A172 (cell line): Measurements from ENCODE around the gene ADI1. TPM values are rescaled to one million over a fixed set of nuclear protein-coding genes. Genes with fewer than 3 reads are reported as not detected.
"Not testable (repeated sequence)": the region's sequence is repeated elsewhere in the genome, so short reads cannot be mapped to it uniquely, and the experiment has no call there.

ENCODE experiments used
- DNase-seq: peaks from one replicate; pipeline ENCODE4 v3.0.0-alpha.2; 2015; ENCODE audit warnings: low spot score
- total RNA-seq: library from RNA; depleted of rRNA; stranded (reverse); fragments of >200 nt; shearing (Covaris generic); gene quantifications from 2 replicates; pipeline ENCODE4 v1.2.3, GENCODE V29; 2014

Gene ADI1
- total RNA-seq, 1 experiment from 2014 or later, result 102 TPM

DNA sequence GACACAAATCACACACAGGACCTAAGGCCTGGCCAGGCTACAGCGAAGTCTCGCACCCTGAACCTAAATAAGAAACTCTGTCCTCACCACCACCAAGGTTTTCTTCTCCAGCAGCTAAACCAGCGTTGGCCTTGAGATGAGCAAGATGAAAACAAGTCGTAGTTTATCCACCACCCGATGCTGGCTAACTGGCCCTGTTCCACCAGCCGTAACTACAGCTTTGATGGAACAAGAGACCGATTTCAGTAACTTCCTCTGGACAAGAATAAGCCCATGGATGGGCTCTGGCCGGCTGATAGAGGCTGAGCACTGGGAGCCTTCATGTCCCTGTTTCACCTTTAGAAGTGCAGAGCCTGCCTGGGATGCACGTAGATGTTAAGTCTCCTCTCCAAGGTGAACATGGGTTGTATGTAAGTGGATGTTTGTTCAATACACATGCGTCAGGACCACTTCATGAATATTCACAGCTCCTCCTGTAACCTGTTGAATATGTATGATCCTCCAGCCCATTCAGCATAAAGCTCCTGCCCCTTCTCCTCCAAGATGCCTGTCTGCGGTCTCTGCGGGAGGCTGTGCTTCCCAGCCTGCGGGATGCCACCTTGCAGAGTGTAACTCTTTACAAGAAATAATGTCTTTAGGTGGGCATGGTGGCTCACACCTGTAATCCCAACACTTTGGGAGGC is 24.2 kb downstream of the ADI1 start:
- no peak for DNase-seq

DNA sequence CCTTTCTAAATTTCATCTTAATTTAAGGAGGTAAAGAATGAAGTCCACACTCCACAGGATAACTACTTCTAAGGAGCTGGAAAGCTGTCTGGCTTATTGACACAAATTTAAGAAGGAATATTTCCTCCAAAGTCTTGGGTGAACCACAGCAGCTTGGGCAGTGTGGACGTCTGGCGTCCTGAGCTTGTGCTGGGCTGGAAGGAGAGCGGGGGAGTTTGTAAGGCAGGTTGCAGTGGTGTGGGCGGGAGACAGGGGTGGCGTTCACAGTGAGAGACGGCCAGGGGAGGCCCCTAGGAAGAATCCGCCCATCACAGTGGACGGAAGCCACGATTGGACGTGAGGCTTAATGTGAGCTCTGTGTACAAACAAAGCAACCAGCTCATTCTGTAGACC is 25.7 kb downstream of the ADI1 start:
- no peak for DNase-seq

DNA sequence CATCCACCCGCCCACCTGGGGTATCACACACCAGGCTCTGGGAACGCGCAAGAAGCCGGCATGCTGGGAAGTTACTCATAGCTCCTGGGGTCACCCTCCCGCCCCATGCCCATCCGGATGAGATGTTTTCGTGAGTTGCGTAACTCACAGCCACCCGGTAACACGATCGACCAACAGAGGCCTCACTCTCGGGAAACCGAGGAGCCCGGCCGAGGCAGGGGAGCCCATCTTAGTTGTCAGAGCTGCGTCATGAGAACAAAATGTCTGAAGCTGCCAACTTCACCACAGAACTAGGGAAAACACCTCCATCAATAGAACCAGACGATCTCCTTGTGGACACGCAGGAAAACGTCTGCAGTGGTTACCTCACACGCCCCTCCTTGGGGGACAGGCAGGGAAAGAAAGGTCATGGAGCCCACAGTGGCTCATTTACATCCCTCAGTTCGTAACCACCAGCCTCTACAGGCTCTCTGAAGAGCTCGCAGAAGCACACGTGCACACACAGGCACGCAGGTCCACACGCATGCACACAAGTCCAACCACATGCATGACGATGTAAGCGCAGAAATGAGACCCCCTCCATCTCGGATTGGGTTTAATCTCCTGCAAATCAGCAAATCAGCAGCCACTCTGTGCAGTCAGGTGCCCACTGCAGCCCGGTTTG is 26.2 kb downstream of the ADI1 start:
- DNase-seq, result no peak

DNA sequence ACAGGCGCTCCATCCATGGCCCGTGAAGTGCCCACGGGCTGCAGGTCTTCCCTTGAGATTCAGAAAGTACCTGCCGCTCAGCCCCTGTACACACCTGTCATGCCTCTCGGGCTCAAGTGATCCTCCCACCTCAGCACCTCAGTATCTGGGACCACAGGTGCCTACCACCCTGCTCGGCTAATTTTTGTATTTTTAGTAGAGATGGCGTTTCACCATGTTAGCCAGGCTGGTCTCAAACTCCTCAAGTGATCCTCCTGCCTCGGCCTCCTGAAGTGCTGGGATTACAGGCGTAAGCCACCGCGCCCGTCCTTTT is 26.9 kb downstream of the ADI1 start:
- not testable (repeated sequence) for DNase-seq

DNA sequence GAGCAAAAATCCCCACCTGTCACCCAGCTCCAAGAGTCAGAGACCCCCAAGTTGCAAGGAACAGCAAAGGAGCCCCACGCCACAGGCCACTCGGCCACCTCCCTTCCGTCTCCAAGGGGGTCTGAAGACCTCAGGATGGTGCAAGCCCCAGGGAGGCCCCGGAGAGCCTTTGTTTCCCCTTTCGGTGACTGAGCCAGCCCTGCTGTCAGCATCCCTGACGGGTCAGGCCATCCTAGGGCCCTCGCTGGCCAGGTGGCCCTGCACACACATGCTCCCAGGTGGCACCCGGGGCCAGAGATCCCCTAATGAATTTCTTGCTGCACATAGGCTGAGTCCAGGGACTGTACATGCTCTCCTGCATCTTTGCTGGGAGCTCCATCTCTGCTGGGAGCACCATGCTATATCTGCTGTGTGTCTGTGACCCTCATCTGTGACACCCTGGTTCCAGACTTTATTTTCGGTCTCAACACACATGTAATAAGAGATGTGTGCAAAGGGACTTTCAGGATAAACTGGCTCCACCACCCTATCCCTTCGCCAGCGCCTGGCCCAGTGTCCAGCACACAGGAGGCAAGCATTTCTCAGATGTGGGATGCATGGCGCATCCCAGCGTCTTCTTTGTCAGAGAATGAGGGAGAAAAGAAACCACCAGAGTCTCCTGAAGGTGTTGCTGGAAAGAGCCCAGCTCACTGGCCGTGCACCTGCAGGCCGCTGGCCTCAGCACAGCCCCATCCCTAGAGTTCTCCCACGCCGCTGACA is 27.4 kb downstream of the ADI1 start:
- no peak for DNase-seq

DNA sequence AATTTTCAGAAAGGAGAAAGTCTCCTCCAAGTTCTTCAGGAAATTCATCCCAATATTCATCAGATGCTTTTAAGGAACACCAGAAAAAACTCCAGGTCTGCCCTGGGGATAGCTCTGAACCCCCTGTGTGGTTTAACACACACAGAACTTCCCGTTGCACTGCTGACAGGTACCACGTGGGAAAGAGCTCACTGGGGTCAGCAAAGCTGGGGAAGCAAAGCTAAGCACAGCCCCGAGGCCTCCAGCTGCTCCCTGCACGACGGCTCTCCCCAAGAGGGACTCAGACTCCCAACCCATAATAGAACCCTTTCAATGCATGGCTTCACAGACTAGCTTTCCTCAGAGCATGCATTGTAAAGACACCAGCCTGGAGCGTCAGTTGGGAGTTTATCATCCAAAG is 28.0 kb downstream of the ADI1 start:
- no peak for DNase-seq

DNA sequence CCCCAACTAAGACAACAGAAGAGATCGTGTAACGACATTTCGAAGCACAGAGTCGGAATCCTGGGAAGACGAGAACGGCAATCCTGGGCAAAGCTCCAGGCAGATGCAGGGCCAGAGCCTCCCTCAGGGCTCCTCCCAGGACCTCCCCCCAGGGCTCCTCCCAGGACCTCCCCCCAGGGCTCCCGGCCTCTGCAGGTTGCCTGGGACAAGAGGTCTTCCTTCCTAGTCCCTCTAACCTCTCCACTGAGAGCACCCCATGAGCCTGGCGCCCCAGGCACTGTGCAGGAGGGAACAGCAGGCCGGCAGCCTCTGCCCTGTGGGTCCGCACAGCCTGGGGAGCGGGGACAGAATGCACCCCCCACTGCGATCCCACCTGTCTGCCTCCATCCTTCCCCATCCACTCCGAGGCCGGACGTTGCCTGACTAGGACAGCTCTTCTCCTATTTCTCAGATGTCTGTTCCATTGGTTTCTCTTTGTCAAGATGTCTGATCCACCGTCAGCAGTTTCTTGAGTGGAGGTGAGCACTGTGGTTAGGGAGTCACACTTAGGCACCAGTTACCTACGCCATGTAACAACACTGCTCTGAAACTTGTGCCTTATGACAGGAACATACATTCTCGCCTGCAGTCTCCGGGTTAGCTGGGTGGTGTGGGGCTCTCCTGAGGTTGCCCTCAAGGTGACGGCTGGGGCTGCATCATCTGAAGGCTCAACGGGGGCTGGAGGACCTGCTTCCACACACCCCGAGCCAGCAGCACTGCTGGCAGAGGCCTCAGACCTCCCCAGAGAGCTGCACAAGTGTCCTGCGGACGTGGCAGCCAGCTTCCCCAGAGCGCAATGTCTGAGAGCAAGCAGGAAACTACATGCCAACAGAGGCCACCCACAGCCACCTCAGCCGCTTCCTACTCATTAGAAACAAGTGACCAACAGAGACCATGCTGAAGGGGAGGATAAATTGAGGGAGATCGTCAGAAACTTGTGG is 28.9 kb downstream of the ADI1 start:
- no peak for DNase-seq

DNA sequence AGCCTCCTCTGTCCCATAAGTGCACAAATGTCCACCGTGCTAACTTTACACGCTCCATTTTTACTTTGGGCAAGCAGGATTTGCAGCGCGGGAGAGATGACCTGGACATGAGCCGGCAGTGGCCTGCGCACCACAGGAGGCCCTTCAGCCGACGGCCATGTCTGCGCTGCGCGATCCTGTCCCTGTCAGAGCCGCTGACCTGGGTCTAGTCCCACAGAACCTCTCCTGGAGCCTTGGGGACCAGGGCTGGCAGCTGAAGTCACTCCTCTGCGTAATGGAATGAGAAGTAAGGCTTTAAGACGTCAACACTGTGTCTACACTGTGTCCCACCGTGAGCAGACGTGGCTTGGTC is 29.6 kb downstream of the ADI1 start:
- no peak for DNase-seq

DNA sequence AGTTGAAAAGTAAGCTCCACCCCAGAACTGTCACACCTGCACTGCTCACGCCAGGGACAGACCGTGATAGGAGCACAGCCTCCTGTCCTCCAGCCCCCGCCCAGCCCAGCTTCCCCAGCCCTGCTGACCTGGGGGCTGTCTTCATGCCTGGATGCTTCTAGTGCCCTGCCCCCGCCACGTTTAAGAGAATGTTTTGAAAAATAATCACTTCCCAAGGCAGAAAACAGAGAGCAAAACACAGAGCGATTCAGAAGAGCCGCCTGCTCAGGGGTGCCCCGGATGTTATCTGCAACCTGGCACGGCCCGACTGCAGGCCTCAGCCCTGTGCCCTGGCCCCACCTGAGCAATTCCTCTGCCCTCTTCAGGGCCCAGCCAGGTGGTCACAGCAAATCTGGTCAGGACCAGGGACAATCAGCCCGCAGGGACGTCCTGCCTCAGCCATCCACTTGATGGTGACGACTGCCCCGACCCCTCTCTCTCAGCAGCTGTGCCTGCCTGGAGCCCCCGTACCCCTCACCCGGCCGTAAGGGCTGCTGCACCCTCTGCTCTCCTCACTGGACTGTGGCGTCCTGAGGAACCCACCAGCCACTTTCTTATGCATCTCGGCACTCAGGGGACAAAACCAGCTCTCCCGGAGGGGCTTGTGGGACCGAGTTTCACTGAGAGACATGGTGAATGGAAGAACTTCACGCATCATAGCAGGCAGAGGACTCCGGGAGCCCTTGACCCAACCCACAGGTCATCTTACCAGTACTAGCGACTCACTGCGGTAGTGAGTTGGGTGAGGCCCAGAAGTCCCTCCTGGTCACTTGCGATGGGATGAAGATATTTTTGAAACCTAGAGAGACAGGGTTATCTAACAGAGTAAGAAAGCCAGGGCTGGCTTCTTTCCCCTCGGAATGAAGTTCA is 30.2 kb downstream of the ADI1 start:
- DNase-seq, result no peak

DNA sequence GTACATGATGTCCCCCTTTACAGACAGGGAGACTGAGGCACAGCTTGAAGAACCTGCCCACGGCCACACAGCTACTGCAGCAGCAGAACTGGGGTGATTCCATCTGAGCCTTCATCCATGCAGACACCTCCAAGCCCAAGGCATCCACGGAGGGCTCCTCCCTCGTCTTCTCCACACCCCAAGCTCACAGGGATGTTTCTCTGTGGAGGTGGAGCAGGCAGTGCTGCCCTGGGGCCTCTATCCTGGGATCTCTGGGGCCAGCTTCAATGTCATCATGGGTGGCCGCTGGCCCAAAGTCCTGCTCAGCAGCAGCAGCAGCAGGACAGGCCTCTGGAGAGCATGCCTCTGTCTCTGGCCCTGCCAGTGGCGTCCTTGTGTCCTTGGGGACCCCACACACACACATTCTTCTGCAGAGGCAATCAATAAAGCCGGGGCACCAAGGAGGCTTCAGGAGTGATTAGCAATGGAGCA is 31.2 kb downstream of the ADI1 start:
- no peak for DNase-seq

DNA sequence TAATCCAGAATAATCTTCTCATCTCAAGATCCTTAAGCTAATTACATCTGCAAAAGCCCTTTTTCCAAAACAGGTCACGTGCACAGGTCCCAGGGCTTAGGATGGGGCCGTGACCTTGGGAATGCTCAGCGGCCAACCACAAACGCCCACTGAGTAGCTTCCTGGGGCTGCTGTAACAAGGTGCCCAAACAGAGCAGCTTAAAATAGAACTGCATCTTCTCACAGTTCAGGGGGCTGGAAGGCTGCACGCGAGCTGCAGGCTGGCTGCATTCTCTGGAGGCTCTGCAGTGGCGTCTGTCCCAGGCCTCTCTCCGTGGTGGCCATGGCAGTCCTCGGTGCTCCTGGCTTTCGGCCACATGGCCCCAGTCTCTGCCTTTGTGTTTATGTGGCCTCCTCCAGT is 31.9 kb downstream of the ADI1 start:
- no peak for DNase-seq

DNA sequence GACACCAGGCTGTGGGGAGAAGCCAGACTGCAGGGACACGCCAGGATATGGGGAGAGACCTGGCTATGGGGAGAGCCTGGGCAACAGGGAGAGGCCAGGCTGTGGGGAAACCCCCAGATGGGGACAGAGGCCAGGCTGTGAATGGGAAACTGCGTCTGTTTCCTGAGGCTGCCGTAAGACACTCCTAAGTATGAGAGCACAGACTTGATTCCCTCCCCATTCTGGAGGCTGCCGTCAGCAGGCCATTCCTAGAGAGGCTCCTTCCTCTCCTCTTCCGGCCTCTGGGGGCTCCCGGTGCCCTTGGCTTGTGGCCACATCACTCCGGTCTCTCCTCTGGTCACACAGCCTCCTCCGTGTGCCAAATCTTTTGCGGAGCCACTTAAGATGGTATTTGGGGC is 32.3 kb downstream of the ADI1 start:
- DNase-seq, result no peak

DNA sequence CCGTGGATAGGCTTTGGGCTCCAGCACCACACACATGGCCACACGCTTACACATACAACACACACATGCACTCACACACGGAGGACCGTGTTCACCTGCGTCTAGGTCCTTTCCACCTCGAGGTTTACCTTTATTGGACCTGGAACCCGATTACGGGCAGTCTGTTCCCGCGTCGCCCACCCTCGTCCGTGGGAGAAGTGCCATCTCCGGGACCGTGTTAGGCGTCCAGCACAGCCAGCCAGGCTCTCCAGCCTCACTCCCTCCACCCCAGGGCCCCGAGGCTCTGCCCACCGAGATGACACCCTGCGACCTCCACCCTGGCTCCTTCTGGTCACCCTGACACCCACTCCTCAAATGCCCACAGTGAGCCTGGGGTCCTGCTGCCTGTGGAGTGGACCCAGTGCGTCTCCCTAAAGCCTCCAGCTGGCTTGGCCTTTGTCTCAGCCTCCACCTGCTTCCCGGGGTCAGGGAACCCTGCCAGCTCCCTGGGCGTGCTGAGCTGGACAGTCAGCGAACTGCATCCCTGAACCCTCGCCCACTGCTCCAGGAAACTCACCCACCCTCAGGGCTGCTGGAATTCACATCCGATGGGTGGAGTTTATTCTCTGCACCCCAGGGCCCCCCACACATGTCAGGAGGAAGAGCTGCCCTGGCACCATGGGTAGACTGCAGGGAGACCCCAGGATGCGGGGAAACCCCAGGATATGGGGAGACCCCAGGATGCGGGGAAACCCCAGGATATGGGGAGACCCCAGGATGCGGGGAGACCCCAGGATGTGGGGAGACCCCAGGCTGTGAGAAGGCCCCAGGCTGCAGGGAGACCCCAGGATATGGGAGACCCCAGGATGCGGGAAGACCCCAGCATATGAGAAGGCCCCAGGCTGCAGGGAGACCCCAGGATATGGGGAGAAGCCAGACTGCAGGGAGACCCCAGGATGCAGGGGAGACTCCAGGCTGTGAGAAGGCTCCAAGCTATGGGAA is 33.0 kb downstream of the ADI1 start:
- no peak for DNase-seq

DNA sequence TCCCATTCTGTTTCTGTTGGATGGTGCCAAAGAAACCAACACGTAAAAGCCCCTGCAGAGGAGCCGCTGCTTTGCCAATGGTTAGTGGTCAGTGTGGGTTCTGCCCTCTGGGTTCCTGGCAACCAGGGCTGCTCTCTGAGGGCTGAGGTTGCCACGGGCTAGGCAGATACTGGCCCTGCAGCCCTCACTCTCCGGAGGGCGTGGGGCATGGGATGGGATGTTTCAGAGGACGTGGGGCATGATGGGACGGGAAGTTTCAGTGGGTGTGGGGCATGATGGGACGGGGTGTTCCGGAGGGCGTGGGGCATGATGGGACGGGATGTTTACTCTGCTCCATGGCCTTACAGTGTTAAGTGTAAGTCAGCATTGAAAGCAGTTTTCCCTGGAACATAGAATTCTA is 34.2 kb downstream of the ADI1 start:
- no peak for DNase-seq

DNA sequence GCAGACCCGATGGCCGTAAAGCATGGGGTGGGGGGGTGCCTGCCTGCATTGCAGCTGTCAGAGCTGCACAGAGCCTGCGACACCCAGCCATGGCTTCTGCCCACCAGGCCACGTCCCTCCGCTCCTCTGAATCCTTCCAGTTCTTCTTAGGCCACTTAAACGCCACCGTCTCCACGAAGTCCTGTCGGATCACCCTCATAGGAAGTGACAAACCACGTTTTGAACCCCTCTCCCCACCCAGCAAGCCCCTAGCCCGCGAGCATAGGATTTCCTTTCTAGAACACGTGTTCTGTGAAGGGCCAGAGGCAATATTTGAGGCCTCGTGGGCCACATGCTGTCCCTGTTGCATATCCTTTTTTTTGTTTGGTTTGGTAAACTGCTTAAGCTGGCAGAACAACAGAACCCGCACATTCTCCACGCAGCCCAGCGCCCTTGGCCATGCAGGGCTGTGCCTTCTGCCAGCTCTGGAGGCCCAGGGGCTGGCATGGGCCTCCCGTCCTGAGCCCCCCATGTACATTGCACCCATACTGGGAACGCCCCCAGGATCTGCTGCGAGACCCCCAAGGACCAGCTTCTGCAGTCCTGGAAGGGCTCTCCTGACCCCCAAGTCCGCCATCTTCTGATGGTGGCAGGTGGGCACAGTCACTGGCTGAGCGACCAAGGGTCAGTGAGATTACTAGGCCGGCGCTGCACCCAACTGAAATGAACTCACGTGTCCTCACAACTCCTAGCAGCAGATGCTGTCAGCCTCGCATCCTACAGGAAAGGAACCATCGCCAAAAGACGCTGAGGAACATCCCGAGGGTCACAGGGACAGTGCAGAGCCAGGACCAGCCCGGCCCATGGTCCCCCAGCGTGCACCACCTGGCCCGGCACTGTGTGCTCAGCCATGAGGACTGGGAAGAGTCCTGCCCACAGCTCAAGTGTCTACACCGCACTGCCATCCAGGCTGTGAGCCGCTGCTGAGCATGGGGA is 35.1 kb downstream of the ADI1 start:
- DNase-seq, result no peak

DNA sequence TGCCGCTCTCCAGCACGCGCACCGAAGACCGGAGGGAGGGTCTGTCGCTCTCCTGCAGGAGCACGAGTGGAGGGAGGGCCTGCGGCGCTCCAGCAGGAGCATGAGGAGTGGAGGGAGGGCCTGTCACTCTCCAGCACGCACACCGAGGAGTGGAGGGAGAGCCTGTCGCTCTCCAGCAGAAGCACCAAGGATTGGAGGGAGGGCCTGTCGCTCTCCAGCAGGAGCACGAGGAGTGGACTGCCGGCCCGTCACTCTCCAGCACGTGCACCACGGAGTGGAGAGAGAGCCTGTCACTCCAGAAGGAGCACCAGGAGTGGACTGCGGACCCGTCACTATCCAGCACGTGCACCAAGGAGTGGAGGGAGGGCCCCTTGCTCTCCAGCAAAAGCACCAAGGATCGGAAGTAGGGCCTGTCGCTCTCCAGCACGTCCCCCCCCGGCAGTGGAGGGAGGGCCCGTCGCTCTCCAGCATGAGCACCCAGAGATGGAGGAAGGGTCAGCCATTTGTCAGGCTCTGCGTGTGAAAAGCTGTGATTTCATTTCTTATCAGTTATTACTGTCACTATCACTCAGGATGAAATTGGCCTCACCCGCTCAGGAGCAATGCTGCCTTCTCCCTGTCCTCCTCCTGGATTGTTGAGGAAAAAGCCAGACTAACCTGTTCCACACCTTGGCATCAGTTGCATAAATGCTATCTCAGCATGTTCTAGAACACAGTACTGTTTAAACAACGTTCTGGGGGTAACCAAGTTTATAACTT is 35.9 kb downstream of the ADI1 start:
- DNase-seq, result no peak

DNA sequence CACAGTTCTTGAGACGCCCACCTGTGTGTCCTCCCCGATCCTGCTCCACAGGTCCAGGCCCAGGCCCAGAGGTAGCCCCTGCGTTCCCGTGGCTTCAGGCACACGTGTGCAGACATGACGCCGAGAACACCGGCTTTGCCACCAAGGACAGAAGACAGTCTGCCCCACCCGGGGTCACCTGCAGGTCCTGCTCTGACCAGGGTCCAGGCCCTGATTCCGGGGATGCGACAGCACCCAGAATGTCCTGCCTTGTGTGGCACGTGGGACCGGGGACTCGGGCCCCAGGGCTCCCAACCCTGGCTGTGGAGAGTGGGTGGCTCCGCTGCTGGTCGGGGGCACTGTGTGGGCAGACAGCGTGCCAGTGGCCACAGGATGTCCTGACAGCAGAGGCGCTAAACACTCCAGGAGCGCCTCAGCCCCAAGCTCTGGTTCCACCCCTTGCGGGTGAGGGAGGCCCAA is 36.9 kb downstream of the ADI1 start:
- DNase-seq, result no peak
